IPS-NIHi7 (cell line): Measurements from ENCODE around the gene FHIT.
"Not testable (repeated sequence)": the region's sequence is repeated elsewhere in the genome, so short reads cannot be mapped to it uniquely, and the experiment has no call there.

ENCODE experiments used
- DNase-seq: peaks from one replicate; pipeline ENCODE4 v3.0.0; 2012; ENCODE audit warnings: mixed read lengths; ENCODE audit errors: extremely low spot score

FHIT gene

GRCh38 chr3:61227799-61228198 lies 23.5 kb downstream of the FHIT start:
- DNase-seq: no peak

DNA sequence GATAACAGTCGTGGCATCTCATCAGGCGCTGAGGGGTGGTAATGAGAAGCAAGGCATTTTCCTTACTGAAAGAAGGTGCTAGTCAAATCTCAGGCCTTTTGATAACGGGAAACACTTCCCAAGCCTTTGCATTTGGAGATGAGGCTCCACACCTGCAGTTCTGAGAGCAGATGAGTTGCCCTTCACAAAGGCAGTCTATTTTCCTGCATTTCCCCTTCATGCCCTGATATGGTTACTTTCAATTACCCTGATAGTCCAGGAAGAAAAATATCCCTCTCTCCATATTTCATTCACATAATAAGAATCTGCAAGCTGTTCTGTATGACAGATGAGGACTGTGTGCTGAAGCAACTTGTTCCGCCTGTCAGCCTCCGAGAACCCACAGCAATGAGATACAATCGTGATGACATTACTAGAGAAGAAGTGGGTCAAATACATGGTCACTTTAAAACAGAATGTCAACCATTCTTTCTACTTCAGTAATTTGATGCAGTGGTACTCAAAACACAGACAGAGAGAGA lies 25.0 kb downstream of the FHIT start:
- DNase-seq: no peak

- DNase-seq: no peak
These were observed 26.4 kb downstream of the FHIT start for GRCh38 chr3:61224823-61225222.

DNA sequence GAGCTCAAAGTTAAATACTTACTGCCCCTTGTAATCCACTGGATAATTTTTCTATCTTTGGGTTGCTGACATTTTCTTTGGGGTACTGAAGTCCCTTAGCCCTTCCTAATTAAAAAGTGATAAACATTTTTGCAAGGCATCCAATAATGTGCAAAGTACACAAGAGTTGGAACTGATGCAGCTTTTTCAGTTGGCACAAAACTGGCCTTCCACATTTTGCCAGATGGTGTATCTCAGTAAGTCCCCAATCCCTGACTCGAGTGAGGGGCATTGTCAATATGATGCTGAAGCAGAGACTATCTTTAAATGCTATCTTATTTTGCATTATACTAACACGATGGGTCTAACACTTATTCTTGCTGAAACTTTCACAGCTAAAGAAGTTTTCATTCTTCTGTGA lies 27.8 kb downstream of the FHIT start:
- no peak for DNase-seq

GRCh38 chr3:61222467-61222866 lies 28.8 kb downstream of the FHIT start:
- no peak for DNase-seq

DNA sequence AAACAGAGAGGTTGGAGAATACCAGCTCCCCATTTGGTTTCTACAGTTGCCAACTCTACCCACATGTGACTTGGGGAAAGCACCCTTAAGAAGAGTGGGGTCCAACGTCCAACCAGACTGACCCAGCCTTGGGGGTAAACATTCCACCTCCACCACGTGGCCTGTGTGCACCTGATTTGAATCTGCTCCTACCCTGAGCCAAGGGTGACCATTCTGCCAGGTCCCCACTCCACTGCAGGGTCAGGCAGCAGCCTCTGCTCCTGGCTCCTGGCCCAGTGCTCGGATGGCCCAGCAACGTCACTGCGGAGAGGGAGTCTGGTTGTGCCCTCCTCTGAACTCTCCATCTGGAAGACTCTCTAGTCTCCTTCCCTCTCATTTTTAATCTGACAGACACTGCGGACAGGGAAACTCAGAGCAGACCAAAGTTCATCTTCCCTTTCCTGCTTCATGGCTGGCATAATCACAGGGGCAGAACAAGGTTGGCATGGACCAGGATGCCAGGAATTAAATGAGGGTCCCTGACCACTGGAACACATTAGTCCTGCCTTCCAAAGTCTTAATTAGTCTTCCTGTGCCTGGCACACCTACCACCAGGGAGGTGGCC lies 29.4 kb downstream of the FHIT start:
- DNase-seq: no peak

DNA sequence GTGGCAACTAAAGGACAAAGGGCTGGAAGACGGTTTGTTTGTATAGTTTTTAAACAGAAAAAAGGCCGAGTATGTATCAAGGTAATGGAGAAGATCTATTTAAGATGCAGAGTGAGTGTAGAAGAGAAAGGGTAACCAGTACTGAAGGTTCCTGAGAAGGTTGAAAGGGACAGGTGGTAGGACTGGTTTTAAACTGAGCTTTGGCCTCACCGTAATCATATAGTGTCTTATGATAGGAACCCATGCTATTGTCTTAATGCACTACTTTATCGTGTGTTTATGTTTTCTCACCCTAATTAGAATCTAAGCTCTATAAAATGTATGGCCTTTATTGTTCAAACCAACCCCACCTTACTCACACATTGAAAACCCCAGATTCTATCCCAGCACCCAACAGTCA lies 32.7 kb downstream of the FHIT start:
- DNase-seq: no peak

- DNase-seq: not testable (repeated sequence)
These were observed 35.1 kb downstream of the FHIT start for GRCh38 chr3:61216171-61216570.

GRCh38 chr3:61202086-61202485 lies 49.2 kb downstream of the FHIT start:
- DNase-seq: no peak

DNA sequence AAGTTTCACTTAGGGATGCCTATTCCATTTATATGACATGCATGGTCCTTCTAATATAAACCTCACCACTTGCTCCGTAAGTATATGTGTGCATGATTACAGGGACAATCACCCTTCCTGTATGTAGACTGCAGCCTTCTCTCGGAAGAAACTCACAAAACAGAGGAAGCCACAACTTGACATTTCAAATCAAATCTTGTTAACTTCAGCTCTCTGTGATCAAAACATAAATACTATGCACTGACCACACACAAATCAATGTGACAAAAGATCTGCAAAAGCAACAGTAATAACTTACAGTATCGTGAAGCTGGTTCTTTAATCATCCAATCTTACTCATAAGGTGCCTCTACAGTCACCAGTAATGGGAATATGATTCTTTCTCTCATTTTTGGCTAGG lies 50.2 kb downstream of the FHIT start:
- DNase-seq: no peak

DNA sequence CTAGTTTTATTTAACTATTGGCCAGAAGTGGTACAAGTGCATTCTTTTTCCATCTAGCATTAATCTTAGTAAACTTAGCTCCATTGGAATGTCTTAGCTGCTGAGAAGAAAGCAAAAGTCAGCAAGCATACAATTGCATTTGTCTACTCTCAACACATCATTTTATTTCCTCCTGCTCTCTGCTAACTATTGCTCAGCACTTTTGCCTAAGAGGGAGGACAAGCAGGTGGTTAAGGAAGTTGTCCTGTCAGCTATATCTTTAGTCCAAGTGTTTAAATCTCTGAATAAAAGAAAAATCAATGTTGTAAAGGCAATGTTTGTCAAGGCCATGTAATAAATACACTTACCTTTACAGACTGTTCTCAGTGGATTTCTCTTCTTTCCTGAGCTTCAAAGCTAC lies 51.0 kb downstream of the FHIT start:
- no peak for DNase-seq

DNA sequence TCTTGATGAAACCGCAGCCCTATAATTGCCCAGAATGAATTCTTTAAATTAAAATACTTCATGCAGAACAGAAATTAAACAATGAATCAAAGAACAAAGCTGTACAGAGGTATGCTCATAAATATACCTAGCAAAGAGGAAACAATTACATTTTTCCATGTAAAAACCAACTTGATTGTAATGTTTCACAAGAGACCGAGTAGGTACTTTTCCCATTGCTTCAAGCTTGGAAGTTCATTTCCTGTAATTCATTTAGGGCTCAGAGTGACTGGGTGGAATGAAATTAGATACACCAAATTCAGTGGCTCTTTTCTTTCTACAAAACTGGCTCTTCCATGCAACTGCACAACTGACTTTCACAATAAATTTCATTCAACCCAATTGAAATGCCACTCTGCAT lies 51.4 kb downstream of the FHIT start:
- no peak for DNase-seq

GRCh38 chr3:61194892-61195538 lies 56.2 kb downstream of the FHIT start:
- no peak for DNase-seq

GRCh38 chr3:61192222-61192621 lies 59.0 kb downstream of the FHIT start:
- DNase-seq: no peak

DNA sequence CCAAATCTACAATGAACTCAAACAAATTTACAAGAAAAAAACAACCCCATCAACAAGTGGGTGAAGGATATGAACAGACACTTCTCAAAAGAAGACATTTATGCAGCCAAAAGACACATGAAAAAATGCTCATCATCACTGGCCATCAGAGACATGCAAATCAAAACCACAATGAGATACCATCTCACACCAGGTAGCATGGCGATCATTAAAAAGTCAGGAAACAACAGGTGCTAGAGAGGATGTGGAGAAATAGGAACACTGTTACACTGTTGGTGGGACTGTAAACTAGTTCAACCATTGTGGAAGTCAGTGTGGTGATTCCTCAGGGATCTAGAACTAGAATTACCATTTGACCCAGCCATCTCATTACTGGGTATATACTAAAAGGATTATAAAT lies 61.0 kb downstream of the FHIT start:
- not testable (repeated sequence) for DNase-seq

DNA sequence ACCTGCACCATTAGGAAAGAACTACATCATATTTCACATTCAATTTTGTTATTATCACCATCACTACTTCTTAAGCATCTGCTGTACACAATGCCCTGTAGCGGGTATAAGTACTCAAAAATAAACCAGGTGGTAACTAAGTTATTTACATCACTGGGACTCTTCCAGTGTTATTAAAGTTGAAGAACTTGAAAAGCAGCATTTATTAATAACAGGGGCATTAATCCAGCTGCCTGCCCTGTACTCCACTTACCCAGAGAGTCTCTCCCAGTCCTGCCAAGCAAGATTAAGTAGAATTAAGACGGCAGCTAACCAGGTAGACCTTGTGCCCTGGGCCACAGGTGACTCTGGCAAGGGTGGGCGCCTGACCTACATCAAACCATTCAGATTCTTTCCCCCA lies 65.2 kb downstream of the FHIT start:
- no peak for DNase-seq

DNA sequence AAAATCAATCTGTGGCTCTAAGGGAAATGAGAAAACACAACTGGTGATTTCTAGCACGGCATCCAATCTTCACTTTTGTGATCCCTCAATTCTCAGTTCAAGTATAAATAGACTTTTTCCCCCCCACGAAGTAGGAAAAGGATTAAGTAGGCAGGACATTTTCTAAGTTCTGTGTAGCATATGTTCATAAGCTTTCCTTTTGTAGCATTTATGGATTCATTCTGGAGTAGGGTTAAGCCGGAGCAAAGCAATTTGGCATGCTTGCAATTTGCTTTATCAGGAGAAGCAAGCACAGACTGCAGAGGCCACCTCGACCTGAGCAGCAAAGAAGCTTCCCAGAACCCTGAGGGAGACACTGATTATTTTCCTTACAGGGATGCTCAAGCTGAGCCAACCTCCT lies 66.3 kb downstream of the FHIT start:
- DNase-seq: no peak

DNA sequence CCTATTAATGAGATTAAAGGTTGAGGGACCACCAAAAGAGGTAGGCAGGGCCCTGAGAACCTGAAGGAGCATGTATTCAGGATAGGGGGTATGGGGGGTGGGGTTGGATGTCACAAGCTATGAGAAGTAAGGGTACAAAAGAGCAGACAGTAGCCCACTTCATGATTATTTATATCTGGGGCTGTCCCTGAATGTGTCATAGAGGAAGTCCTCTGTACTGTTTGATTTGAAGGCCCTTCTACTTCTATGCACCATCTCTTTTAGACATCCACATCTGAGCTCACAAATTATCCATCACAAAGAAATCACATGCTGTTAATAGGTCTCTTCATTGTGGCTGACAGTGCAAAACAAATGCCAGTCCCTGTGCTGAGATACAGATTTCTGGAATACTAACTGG lies 68.6 kb downstream of the FHIT start:
- DNase-seq: no peak

- no peak for DNase-seq
These were observed 69.4 kb downstream of the FHIT start for GRCh38 chr3:61181874-61182273.

DNA sequence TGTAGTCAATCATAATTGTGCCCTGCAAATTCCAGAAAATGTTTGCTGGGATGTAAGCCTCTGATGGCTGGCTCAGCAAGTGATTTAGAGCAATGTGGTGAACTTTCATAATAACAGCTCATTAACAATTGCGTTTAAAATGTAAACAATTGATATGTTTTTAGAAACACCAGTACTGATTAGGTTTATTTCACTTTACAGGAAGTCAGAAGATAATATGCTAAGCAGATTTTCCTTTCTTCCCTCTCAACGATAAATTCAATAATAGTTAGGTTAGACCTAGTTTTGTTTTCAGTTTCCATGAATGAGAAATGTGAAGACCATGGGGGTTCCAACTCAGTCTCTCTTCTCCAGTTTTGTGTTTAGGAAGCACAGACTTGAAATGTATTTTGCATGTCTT lies 71.0 kb downstream of the FHIT start:
- DNase-seq: no peak

DNA sequence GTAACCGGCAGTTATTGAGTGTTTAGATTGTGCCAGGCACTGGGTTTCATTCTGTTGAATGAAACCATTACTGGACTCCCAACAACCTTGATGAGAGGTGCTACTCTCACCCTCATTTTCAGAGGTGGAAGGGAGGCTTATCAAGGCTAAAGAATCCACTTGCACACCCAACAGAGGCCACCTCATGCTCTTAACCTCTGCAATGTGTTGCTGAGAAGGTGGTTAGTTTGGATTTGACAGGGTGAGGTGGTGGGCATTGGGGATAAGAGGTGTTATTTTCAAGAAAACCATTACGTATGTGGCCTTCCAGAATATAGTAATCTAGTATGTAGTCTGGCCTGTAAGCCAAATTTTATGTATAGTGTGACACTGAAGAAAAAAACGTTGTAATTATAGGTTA lies 73.1 kb downstream of the FHIT start:
- no peak for DNase-seq

DNA sequence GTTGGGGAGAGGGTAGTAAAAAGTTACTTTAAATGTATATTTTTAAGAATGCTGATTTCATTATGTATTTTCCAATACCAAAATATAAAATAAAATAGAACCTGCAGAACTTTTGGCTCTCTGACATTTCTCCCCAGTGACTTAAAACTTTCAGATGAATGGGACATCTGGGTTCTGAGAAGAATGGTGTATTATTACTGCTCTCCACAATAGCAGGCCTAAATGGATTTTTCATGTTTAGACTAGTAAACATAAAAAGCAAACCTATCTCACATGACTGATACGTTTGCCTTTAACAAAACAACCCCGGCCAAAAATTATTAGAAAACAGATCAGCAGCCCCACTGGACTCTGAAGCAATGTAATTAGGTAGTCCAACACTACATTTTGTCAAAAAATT lies 73.8 kb downstream of the FHIT start:
- DNase-seq: no peak

GRCh38 chr3:61173676-61174075 lies 77.6 kb downstream of the FHIT start:
- DNase-seq: no peak

DNA sequence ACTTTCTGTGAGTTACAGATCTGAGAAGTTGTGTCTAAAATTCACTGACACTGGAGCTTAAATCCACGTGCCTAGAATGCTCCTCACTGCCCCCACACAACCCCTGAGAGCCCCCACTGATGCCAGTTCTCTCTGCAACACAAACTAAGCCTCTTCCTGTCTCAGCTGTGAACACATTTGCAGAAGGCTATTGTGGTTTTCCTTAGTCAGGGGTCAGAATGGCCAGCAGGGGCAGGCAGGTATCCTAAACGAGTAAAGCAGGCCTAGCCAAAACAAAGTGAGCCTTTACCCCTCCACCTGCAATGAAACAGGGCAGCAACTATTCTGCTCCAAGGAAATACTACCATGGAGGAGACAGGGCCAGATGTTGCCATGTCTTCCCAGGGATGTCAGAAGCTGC lies 78.6 kb downstream of the FHIT start:
- DNase-seq: peak; percentile 82
